ENCODE measurements around the gene KLHL40. TPM values are rescaled to one million over a fixed set of nuclear protein-coding genes. Genes with fewer than 3 reads are reported as not detected.

KLHL40 gene
- total RNA-seq, 4 donors from 2014 or later: not detected

DNA sequence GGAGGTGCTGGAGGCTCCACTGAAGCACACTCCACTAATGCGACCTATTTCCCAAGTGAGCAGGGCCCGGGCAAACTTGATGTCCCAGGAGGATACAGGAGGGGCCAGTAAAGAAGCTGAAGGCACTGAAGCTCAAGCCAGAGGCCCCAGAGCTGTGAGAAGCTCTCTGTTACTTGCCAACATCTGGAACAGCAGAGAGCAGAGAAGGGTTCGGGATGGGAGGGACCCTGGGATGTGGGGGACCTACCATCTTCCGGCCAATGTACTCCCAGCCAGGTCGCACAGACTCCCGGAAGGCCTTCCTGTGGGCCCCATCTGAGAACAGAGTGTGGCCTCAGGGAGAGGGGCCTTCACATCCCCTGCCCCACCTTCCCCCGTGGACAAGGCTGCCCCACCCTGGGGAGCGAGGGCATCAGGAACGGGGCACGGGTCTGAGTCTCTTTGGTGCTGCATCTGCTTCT, 14.2 kb downstream of the KLHL40 start:
- TF ChIP-seq EP300 (IDR thresholded peaks at IDR 0.05) (no peak), POLR2AphosphoS5 (IDR thresholded peaks at IDR 0.05) (no peak), CTCF (IDR thresholded peaks at IDR 0.05) (no peak), POLR2A (IDR thresholded peaks at IDR 0.05) (no peak)
- Histone ChIP-seq H3K9me3 (no peaks in the 10 kb centered on the region), H3K27me3 (no peaks in the 10 kb centered on the region), H3K36me3 (no peaks in the 10 kb centered on the region), H3K27ac (no peak overlapping the region), H3K4me3 (no peak overlapping the region), H3K4me1 (no peaks in the 10 kb centered on the region)
- WGBS: 79% methylated on average over 2 of the region's 10 CpGs
- DNase-seq (ENCODE audit: low spot score in 2 of 2): no peak

GRCh38 chr3:42700366-42701288, 15.3 kb downstream of the KLHL40 start:
- TF ChIP-seq CTCF (IDR thresholded peaks at IDR 0.05) (no peak), POLR2AphosphoS5 (IDR thresholded peaks at IDR 0.05) (no peak), EP300 (IDR thresholded peaks at IDR 0.05) (no peak), POLR2A (IDR thresholded peaks at IDR 0.05) (no peak)
- DNase-seq (ENCODE audit: low spot score in 2 of 2): no peak
- no peaks in the 10 kb centered on the region for H3K4me1 ChIP-seq
- no peak overlapping the region for H3K4me3 ChIP-seq
- H3K36me3 ChIP-seq: no peaks in the 10 kb centered on the region
- H3K9me3 ChIP-seq: no peaks in the 10 kb centered on the region
- WGBS: 73% methylated on average over 15 of the region's 15 CpGs
- H3K27ac ChIP-seq: no peak overlapping the region
- no peaks in the 10 kb centered on the region for H3K27me3 ChIP-seq

DNA sequence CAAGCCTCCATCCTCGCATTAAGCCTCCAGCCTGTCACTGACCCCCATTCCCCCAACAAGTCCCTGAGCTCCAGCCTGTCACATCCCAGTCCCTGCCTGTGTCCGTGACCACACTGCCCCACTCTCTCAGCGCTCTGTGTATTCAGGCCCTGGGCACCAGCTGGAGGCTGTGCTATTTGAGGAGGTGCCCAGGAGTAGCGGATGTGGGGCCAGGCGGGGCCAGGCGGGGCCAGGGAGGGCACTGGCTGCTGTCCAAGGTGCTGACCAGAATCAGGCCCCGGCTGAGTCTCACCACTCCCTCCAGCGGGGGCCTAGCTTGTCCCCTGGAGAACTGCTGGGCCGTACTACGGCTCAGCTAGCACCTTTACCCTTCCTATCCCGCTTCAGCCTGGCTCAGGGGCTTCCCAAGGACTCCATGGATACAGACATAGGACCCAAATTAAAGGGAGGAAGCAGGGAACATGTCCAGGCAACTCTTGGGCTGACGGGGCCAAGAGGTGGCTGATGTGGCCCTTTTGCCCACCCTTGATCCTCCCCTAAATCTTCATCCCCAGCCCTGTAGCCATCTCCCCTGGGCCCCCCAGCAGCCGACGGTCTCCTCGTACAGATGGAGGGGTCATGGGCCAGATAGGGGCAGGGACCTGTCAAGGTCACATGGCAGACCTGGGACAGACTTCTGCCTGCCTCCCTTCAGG, 16.2 kb downstream of the KLHL40 start:
- no peaks in the 10 kb centered on the region for H3K9me3 ChIP-seq
- 62% methylated on average over 7 of the region's 15 CpGs for WGBS
- H3K36me3 ChIP-seq: no peaks in the 10 kb centered on the region
- TF ChIP-seq POLR2AphosphoS5 (IDR thresholded peaks at IDR 0.05): no peak
- TF ChIP-seq EP300 (IDR thresholded peaks at IDR 0.05): no peak
- no peak for TF ChIP-seq POLR2A (IDR thresholded peaks at IDR 0.05)
- no peak for TF ChIP-seq CTCF (IDR thresholded peaks at IDR 0.05)
- no peak overlapping the region for H3K27ac ChIP-seq
- no peaks in the 10 kb centered on the region for H3K27me3 ChIP-seq
- no peak overlapping the region for H3K4me3 ChIP-seq
- H3K4me1 ChIP-seq: no peaks in the 10 kb centered on the region
- peak in 1 of 2 donors; percentile 76 for DNase-seq (ENCODE audit: low spot score in 2 of 2)

GRCh38 chr3:42702066-42702951, 17.0 kb downstream of the KLHL40 start, which contains the start of gene HHATL:
HHATL (minus strand) TSS chr3:42702798; CDS start chr3:42700826, 1,972 bp downstream.
- DNase-seq (ENCODE audit: low spot score in 2 of 2): peak in 1 of 2 donors; percentile 62
- Histone ChIP-seq H3K4me3 (no peak within 1 kb of the TSS), H3K36me3 (no peaks in the 10 kb centered on the region), H3K4me1 (no peaks in the 10 kb centered on the region), H3K27ac (no peak within 1 kb of the TSS), H3K27me3 (no peaks in the 10 kb centered on the region), H3K9me3 (no peaks in the 10 kb centered on the region)
- no peak for TF ChIP-seq POLR2A (IDR thresholded peaks at IDR 0.05)
- TF ChIP-seq EP300 (IDR thresholded peaks at IDR 0.05): no peak
- no peak for TF ChIP-seq CTCF (IDR thresholded peaks at IDR 0.05)
- no peak for TF ChIP-seq POLR2AphosphoS5 (IDR thresholded peaks at IDR 0.05)
- WGBS: 68% methylated on average over 8 of the region's 21 CpGs

Data from suprapubic skin (tissue), 4 donors.